Adrenal gland (tissue), 12 donors: ENCODE results near the gene FBLIM1. TPM values are rescaled to one million over a fixed set of nuclear protein-coding genes. Genes with fewer than 3 reads are reported as not detected.
A peak's percentile ranks its signal among the peaks of the same experiment; 100 is the strongest.
"Not testable (repeated sequence)": the region's sequence is repeated elsewhere in the genome, so short reads cannot be mapped to it uniquely, and the experiment has no call there.

Experiments
- DNase-seq, 7 donors: peaks; one replicate each; pipeline ENCODE4 v3.0.0-alpha.2; 2019 to 2020
- H3K27ac ChIP-seq, 5 donors: fragments of 200-600 bp; sonication (generic) in 4 of 5; 1 replicate in 3 of 5; 2 replicates in 2 of 5; pipeline versions ENCODE4 v1.5.1 to v1.8.0; 2016 to 2020; ENCODE audit warnings: mild to moderate bottlenecking in 1 of 5
- H3K27me3 ChIP-seq: fragments of 200-600 bp; 2 replicates; pipeline ENCODE4 v1.8.0; 2021
- H3K36me3 ChIP-seq, 2 donors: fragments of 200-600 bp; replicated peaks in 1 of 2; 1 replicate in 1 of 2; 2 replicates in 1 of 2; pipeline versions ENCODE4 v1.5.1 to v1.8.0; 2018 to 2022
- H3K4me1 ChIP-seq, 2 donors: fragments of 200-600 bp; replicated peaks in 1 of 2; 1 replicate in 1 of 2; 2 replicates in 1 of 2; pipeline versions ENCODE4 v1.5.1 to v1.8.0; 2018 to 2021
- H3K4me3 ChIP-seq, 4 donors: fragments of 200-600 bp; sonication (generic) in 3 of 4; one replicate each; pipeline ENCODE4 v1.5.1; 2016 to 2018
- H3K9me3 ChIP-seq, 3 donors: fragments of 200-600 bp; sonication (generic) in 1 of 3; replicated peaks in 1 of 3; 1 replicate in 2 of 3; 2 replicates in 1 of 3; pipeline versions ENCODE4 v1.5.1 to v1.8.0; 2016 to 2021
- POLR2A ChIP-seq, 2 donors: fragments of 450-650 bp; IDR thresholded peaks; one replicate each; pipeline ENCODE4 v1.6.1; 2017; ENCODE audit warnings: antibody characterized with exemption in 2 of 2, mild to moderate bottlenecking in 2 of 2, moderate library complexity in 1 of 2
- WGBS, 4 donors: extraction: QIAGEN DNeasy Blood & Tissue Kit in 2 of 4; methylation state at CpG; one replicate each; pipeline versions ENCODE4 v1.1.5 to v1.1.7; 2013 to 2017; 5-methylcytosine and 5-hydroxymethylcytosine counted together
- intact Hi-C, 2 donors: fragments of 100-400 bp; cut with DNase I; formaldehyde crosslinking; loops; one replicate each; pipeline versions ENCODE4 v1.14.1 to v1.15.0; 2022 to 2023
- polyA plus RNA-seq, 3 donors: library from polyadenylated mRNA; stranded (reverse); fragments of 200-250 nt in 2 of 3; fragments of 350-450 nt in 1 of 3; fragmentation: Illumina TruSeq in 1 of 3; extraction: RNeasy Lipid Tissue Mini Kit (QIAGEN cat#74804) in 1 of 3; gene quantifications; one replicate each; pipeline ENCODE4 v1.2.3, GENCODE V29; 2013 to 2014
- total RNA-seq, 9 donors: library from RNA; depleted of rRNA in 4 of 9; stranded (reverse); fragments of >200 nt in 4 of 9; fragments of 120-200 nt in 1 of 9; fragmentation: NEBNext Ultra II Directional in 1 of 9; extraction: Animal tissue kit (Norgen Biotek cat#: 25700) in 1 of 9; gene quantifications; one replicate each; pipeline versions ENCODE4 v1.1.0 to v1.2.4, GENCODE V29; 2013 to 2023
- TF ChIP-seq, protein P1 (sequence below), 6 experiments: fragments of 450-650 bp in 4 of 6; fragments of 200-600 bp in 2 of 6; sonication (generic) in 1 of 6; IDR thresholded peaks; 1 replicate in 5 of 6; 2 replicates in 1 of 6; pipeline versions ENCODE4 v1.5.1 to v1.8.0; 2016 to 2021; ENCODE audit warnings: antibody characterized with exemption in 6 of 6, mild to moderate bottlenecking in 2 of 6, moderate library complexity in 1 of 6
- donor health status: healthy with polysubstance abuse.
- donor health status: Bipolar disorder and iron deficiency.
- donor health status: DM: yes; HTN: yes; CAD: no.
- donor health status: DM: no; HTN: no; CAD: no.
- donor health status: DM: no; HTN: no; CAD: no.
- donor health status: DM: yes; HTN: yes; CAD: no.

FBLIM1 gene
- total and polyA plus RNA-seq, 12 donors, result 4.0 to 103 (median 44.4) TPM

DNA sequence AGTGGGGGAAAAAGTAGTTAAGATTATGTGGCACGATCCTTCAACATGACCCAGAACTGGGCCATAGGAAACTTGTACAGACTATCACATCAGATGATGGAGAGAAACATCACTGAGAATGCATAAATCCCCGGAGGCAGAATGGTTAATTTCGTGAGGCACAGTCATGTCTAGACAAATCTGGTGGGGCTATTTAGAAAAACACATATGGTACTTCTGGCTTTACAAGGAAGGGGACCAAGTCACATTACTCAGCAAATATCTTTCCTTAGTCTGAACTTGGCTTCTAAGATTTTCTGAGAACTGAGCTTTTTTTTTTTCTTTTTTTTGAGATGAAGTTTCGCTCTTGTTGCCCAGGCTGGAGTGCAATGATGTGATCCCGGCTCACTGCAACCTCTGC, 58.1 kb downstream of the FBLIM1 start:
- no peak for DNase-seq
- no peak overlapping the region for H3K27ac ChIP-seq
- WGBS, 4 donors, result 76 to 94% (median 84%) methylated on average over 5 of the region's 5 CpGs
- H3K4me1 ChIP-seq, result peaks cover 0 to 6% of the 10 kb centered on the region in 2 donors
- no peaks in the 10 kb centered on the region for H3K9me3 ChIP-seq
- no peaks in the 10 kb centered on the region for H3K27me3 ChIP-seq
- intact Hi-C loops, result loop anchor here in 1 of 2 donors (5.0 kb wide), 1 partner anchor 176 kb away; no protein-coding TSS in a partner anchor
- TF ChIP-seq, protein P1, sequence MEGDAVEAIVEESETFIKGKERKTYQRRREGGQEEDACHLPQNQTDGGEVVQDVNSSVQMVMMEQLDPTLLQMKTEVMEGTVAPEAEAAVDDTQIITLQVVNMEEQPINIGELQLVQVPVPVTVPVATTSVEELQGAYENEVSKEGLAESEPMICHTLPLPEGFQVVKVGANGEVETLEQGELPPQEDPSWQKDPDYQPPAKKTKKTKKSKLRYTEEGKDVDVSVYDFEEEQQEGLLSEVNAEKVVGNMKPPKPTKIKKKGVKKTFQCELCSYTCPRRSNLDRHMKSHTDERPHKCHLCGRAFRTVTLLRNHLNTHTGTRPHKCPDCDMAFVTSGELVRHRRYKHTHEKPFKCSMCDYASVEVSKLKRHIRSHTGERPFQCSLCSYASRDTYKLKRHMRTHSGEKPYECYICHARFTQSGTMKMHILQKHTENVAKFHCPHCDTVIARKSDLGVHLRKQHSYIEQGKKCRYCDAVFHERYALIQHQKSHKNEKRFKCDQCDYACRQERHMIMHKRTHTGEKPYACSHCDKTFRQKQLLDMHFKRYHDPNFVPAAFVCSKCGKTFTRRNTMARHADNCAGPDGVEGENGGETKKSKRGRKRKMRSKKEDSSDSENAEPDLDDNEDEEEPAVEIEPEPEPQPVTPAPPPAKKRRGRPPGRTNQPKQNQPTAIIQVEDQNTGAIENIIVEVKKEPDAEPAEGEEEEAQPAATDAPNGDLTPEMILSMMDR (IDR thresholded peaks at IDR 0.05), result no peak
- TF ChIP-seq POLR2A (IDR thresholded peaks at IDR 0.05), result no peak
- H3K36me3 ChIP-seq, result no peaks in the 10 kb centered on the region
- no peak overlapping the region for H3K4me3 ChIP-seq

DNA sequence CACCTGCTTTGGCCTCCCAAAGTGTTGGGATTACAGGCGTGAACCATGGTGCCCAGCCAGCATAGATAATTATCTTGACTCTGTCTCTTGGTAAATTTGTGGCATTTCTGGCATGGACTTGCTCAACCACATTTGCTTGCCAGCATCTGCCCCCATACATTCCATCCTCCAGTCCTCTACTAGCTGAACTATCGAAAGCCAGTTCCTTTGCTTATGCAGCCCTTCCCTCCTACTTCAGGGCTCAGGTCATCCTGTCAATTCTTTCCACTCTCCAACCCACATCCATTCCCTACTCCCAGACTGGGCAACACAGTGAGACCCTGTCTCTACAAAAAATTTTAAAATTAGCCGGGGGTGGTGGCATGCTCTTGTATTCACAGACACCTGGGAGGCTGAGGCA, 61.9 kb downstream of the FBLIM1 start:
- Histone ChIP-seq H3K9me3 (no peaks in the 10 kb centered on the region), H3K4me3 (no peak overlapping the region), H3K36me3 (no peaks in the 10 kb centered on the region), H3K27me3 (no peaks in the 10 kb centered on the region), H3K4me1 (peaks cover 0 to 6% of the 10 kb centered on the region in 2 donors), H3K27ac (no peak overlapping the region)
- no peak for TF ChIP-seq POLR2A (IDR thresholded peaks at IDR 0.05)
- TF ChIP-seq, protein P1 (IDR thresholded peaks at IDR 0.05), result no peak
- intact Hi-C loops, result no loop called here
- no peak for DNase-seq
- 88 to 96% (median 92%) methylated on average over 3 of the region's 3 CpGs for WGBS, 4 donors

DNA sequence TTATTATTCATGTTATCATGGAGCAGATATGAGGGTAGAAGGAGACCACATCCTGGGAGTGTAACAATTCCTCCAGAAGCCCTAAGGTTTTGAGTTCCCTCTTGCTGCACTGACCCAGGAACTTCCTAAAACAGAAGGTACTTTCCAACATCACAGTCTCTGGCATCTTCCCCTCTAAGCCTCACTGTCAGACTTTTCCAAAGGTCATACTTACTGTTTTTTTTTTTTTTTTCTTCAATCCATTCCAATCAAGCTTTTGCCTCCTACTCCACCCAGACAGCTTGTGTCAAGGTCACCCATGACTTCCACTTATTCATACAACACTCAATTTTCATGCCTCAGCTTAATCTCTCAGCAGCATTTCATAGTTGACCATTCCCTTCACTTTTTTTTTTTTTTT, 67.2 kb downstream of the FBLIM1 start:
- no peaks in the 10 kb centered on the region for H3K27me3 ChIP-seq
- no peak for TF ChIP-seq POLR2A (IDR thresholded peaks at IDR 0.05)
- TF ChIP-seq, protein P1 (IDR thresholded peaks at IDR 0.05), result no peak
- no peak overlapping the region for H3K4me3 ChIP-seq
- intact Hi-C loops, result no loop called here
- H3K4me1 ChIP-seq, result peaks cover 0 to 2% of the 10 kb centered on the region in 2 donors
- no peaks in the 10 kb centered on the region for H3K36me3 ChIP-seq
- peak in 4 of 7 donors; percentile 41 to 61 (median 56) for DNase-seq
- peak overlapping the region; percentile 2 to 78 (median 69) for H3K27ac ChIP-seq
- H3K9me3 ChIP-seq, result no peaks in the 10 kb centered on the region

DNA sequence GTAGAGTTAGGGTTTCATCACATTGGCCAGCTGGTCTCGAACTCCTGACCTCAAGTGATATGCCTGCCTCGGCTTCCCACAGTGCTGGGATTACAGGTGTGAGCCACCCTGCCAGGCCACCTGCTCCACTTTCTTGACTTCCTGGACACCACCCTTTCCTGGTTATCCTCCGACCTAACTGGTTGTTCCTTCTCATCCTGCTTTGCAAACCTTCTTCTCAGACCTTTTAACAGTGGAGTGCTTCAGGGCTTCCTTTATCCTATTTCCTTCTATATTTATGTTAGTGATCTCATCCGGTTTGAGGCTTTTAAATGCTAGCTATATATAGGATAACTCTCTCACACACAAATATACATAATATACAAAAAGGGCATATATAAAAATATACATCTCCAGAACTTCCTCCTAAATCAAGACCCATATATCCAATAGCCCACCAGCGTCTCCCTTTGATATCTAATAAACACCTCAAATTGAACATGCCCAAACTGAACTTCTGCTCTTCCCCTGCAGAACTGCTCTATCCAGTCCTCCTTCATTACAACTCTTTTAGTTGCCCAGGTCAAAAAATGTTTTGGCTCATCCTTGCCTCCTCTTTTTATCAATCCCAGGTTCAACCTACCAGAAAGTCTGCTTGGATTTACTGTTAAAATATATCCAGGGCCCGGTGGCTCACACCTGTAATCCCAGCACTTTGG, 68.4 kb downstream of the FBLIM1 start:
- Histone ChIP-seq H3K4me1 (peaks cover 0 to 4% of the 10 kb centered on the region in 2 donors), H3K27me3 (no peaks in the 10 kb centered on the region), H3K9me3 (no peaks in the 10 kb centered on the region), H3K27ac (no peak overlapping the region), H3K4me3 (no peak overlapping the region), H3K36me3 (no peaks in the 10 kb centered on the region)
- no peak for DNase-seq
- TF ChIP-seq, protein P1 (IDR thresholded peaks at IDR 0.05), result no peak
- no peak for TF ChIP-seq POLR2A (IDR thresholded peaks at IDR 0.05)
- intact Hi-C loops, result no loop called here
- WGBS, 4 donors, result 86 to 90% (median 88%) methylated on average over 4 to 6 of the region's 6 CpGs

DNA sequence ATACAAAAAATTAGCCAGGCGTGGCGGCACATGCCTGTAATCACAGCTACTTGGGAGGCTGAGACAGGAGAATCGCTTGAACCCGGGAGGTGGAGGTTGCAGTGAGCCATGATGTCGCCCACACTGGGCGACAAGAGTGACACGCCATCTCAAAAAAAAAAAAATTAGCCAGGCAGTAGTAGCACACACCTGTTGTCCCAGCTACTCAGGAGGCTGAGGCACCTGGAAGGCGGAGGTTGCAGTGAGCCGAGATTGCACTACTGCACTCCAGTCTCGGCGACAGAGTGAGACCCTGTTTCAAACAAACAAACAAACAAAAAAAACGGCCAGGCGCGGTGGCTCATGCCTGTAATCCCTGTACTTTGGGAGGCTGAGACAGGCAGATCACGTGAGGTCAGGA, 69.0 kb downstream of the FBLIM1 start:
- WGBS, 4 donors, result 92 to 97% (median 95%) methylated on average over 9 to 15 of the region's 15 CpGs
- H3K4me3 ChIP-seq, H3K36me3 ChIP-seq, DNase-seq, H3K4me1 ChIP-seq, H3K9me3 ChIP-seq, H3K27me3 ChIP-seq, H3K27ac ChIP-seq, intact Hi-C loops: not testable (repeated sequence)

DNA sequence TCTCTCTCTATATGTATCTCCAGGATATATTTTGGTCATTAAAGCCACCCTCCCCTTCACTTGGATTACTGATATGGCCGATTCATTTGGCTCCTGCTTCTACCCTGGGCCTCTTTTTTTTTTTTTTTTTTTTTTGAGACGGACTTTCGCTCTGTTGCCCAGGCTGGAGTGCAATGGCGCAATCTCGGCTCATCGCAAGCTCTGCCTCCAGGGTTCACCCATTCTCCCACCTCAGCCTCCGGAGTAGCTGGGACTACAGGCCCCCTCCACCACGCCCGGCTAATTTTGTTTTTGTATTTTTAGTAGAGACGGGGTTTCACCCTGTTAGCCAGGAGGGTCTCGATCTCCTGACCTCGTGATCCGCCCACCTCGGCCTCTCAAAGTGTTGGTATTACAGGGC, 70.3 kb downstream of the FBLIM1 start:
- H3K27me3 ChIP-seq, H3K9me3 ChIP-seq, H3K27ac ChIP-seq, DNase-seq, intact Hi-C loops, H3K36me3 ChIP-seq, H3K4me3 ChIP-seq: not testable (repeated sequence)
- 84 to 95% (median 90%) methylated on average over 14 of the region's 14 CpGs for WGBS, 4 donors
- peaks cover 0 to 12% of the 10 kb centered on the region in 2 donors for H3K4me1 ChIP-seq
